ENCODE results near the gene TRMT112. TPM values are rescaled to one million over a fixed set of nuclear protein-coding genes. Genes with fewer than 3 reads are reported as not detected.

TRMT112 gene
- polyA plus RNA-seq, 4 donors, result 99.3 to 188 (median 172) TPM

DNA sequence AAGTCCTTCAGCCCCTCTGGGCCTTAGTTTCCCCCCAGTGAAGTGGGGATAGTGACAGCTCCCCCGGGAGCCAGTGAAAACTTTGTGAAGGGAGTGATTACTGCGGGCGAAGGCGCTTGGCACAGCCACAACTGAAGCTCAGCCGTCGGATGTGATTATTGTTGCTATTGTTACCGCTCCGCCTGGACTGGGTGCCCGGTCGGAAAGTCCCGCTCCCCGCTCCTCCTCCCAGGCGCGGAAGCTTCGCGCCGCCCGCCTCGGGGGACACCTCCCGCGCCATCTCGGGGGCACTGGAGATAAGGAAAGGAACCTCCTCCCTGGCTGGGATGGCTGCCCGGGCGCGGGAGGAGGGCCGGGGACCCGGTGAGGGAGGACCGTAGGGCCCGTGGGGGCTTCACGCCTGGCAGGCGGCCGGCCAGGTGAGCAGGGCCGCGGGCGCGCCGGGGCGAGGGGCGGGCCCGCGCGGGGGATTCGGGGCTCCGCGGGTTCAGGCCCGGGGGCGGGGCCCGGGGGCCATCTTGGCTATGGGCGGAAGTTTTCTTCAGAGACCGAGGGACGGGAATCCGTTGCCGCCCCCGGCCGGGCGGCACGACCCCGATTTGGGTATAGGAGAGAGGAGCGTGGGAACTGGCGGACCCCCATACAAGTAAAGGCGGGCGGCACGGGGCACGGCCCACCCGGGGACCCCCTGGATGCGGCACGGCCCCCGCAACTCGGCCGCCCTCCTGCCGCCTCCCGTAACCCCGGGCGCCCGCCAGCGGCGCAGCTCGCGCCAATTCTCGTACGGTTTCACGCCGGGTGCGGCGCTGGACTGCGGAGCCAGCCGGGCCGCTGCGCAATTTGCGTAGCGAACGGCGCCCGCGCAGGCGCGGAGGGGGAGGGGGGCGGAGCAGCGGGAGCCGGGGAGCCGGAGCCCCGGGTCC, 32.1 kb downstream of the TRMT112 start, which contains the start of gene GPR137:
Gene GPR137 (plus strand): TSS at position 887 of the 923 bp plus-strand sequence. CDS start 677 bp downstream, outside the sequence.
- Histone ChIP-seq H3K4me1 (ENCODE audit: control insufficient read depth in 3 of 3, insufficient read depth in 2 of 3, low read depth in 1 of 3, low read length in 2 of 3) (peaks cover 0 to 19% (median 4%) of the 10 kb centered on the region in 3 donors), H3K27me3 (ENCODE audit: control insufficient read depth in 3 of 3, insufficient read depth in 3 of 3, low read length in 3 of 3) (peaks cover 0 to 4% (median 0%) of the 10 kb centered on the region in 3 donors), H3K4me3 (ENCODE audit: low read depth in 1 of 3, low read length in 3 of 3) (peak within 1 kb of the TSS; percentile 67 to 79 (median 71)), H3K9me3 (ENCODE audit: control insufficient read depth in 2 of 2, insufficient read depth in 1 of 2, low read depth in 1 of 2, low read length in 1 of 2) (no peaks in the 10 kb centered on the region), H3K36me3 (ENCODE audit: control insufficient read depth in 3 of 3, insufficient read depth in 2 of 3, low read depth in 1 of 3, low read length in 3 of 3) (peaks cover 0 to 43% (median 0%) of the 10 kb centered on the region in 3 donors), H3K27ac (ENCODE audit: low read depth in 1 of 3, low read length in 2 of 3) (peak within 1 kb of the TSS; percentile 95 to 98 (median 97))
- WGBS, 3 donors, result 0 to 1% (median 0%) methylated on average over 63 to 102 of the region's 102 CpGs
- no peak for FAIRE-seq
- DNase-seq, result peak; percentile 80 to 96

DNA sequence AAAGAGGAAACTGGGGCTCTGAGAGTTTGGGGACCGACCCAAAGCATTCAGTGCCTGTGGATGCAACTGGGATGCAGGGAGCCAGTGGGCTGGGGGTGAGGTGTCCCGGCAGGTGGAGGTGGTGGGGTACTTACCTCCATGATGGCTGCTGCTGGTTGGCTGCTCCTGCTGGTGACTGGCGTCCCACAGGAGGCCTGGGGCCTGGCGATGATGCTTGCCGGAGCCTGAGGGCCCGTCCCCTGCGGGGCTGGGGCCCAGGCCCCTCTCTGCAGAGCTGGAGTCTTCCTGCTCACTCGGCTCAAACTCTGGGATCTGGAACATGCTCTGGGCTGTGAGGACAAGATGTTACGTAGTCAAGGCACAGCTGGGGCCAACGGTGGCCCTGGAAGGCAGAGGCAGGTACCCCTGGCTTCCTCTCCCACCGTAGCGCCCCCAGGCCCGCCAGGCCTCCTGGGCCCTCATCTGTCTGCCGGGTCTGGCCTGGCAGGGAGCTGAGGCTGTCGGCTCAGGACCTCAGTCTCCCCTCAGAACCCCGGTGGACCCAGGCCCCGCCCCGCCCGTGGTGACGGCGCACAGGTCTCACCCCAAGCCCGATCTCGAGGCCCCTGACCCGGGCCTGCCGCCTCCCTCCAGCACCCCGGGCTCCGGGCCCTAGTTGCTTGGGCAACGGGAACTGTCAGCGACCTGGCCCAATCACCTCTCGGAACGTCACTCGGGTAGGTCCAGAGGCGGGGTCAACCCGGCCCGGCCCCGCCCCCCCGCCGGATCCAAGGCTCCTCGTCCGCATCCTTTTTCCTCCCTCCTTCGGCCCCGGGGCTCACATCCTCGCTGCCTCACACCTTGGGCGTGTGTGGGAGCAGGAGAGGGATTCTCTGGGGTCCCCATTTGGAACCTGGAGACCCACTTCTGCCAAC, 33.1 kb downstream of the TRMT112 start, which contains the start of gene BAD:
Gene BAD (minus strand): TSS at position 618 of the 914 bp plus-strand sequence. CDS start 297 bp downstream, at position 321.
- FAIRE-seq, result no peak

DNA sequence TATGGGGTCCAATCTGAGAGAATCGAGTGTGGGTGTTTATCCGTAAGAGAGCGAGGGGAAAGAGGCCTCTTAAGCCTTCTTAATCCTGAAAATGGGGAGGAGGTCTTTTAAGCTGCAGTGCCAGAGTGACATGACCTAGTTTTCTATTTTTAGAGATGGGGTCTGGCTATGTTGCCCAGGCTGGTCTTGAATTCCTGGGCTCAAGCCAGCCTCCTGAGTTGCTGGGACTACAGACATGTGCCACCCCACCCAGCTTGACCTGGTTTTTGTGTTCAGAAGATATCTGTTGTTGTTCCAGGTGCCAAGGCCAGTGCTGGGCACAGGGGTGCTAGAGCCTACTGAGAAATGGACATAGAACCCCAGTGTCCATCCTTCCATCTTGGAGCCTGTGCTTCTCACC, 34.3 kb downstream of the TRMT112 start:
- Histone ChIP-seq H3K4me1 (ENCODE audit: control insufficient read depth in 3 of 3, insufficient read depth in 2 of 3, low read depth in 1 of 3, low read length in 2 of 3) (peaks cover 0 to 19% (median 4%) of the 10 kb centered on the region in 3 donors), H3K27me3 (ENCODE audit: control insufficient read depth in 3 of 3, insufficient read depth in 3 of 3, low read length in 3 of 3) (no peaks in the 10 kb centered on the region), H3K27ac (ENCODE audit: low read depth in 1 of 3, low read length in 2 of 3) (no peak overlapping the region), H3K9me3 (ENCODE audit: control insufficient read depth in 2 of 2, insufficient read depth in 1 of 2, low read depth in 1 of 2, low read length in 1 of 2) (no peaks in the 10 kb centered on the region), H3K36me3 (ENCODE audit: control insufficient read depth in 3 of 3, insufficient read depth in 2 of 3, low read depth in 1 of 3, low read length in 3 of 3) (peaks cover 4 to 50% (median 5%) of the 10 kb centered on the region in 3 donors), H3K4me3 (ENCODE audit: low read depth in 1 of 3, low read length in 3 of 3) (no peak overlapping the region)
- FAIRE-seq, result no peak
- DNase-seq, result no peak
- WGBS, 3 donors, result 90 to 96% (median 91%) methylated on average over 3 of the region's 3 CpGs

More for the DNA sequence above, 33.1 kb downstream of the TRMT112 start, which contains the start of gene BAD:
- peak within 1 kb of the TSS; percentile 71 to 79 (median 78) for H3K4me3 ChIP-seq (ENCODE audit: low read depth in 1 of 3, low read length in 3 of 3)
- peaks cover 0 to 19% (median 4%) of the 10 kb centered on the region in 3 donors for H3K4me1 ChIP-seq (ENCODE audit: control insufficient read depth in 3 of 3, insufficient read depth in 2 of 3, low read depth in 1 of 3, low read length in 2 of 3)
- H3K36me3 ChIP-seq (ENCODE audit: control insufficient read depth in 3 of 3, insufficient read depth in 2 of 3, low read depth in 1 of 3, low read length in 3 of 3), result peaks cover 0 to 42% (median 0%) of the 10 kb centered on the region in 3 donors
- H3K27ac ChIP-seq (ENCODE audit: low read depth in 1 of 3, low read length in 2 of 3), result peak within 1 kb of the TSS; percentile 95 to 98 (median 97)
- H3K27me3 ChIP-seq (ENCODE audit: control insufficient read depth in 3 of 3, insufficient read depth in 3 of 3, low read length in 3 of 3), result no peaks in the 10 kb centered on the region
- H3K9me3 ChIP-seq (ENCODE audit: control insufficient read depth in 2 of 2, insufficient read depth in 1 of 2, low read depth in 1 of 2, low read length in 1 of 2), result no peaks in the 10 kb centered on the region
- 3% methylated on average over 37 to 44 of the region's 44 CpGs for WGBS, 3 donors
- DNase-seq, result peak; percentile 97

DNA sequence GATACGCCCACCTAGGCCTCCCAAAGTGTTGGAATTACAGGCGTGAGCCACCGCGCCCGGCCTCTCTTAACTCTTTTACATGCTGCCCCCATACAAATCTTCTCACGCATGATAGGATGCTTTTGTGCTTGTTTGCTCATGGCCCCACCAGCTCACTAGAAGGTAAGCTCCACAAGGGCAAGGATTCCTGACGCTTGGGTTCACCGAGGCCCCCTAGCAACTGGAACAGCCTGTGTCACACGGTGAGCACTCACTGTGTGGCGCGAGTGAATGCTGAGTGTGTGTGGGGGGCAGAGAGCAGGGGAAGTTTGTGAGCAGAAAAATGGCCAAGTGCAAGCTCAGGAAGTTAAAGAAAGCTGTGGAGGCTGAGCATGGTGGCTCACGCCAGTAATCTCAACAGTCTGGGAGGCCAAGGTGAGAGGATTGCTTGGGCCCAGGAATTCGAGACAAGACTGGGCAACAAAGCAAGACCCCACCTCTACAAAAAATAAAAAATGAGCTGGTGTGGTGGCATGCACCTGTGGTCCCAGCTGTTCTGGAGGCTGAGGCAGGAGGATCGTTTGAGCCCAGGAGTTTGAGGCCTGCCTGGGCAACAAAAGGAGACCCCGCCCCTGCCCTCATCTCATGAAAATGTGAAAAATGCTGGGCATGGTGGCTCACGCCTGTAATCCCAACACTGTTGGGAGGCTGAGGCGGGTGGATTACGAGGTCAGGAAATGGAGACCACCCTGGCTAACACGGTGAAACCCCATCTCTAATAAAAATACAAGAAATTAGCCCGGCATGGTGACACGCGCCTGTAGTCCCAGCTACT, 35.2 kb downstream of the TRMT112 start:
- FAIRE-seq (no peak), DNase-seq (no peak)
- Histone ChIP-seq H3K4me3 (ENCODE audit: low read depth in 1 of 3, low read length in 3 of 3) (no peak overlapping the region), H3K27me3 (ENCODE audit: control insufficient read depth in 3 of 3, insufficient read depth in 3 of 3, low read length in 3 of 3) (no peaks in the 10 kb centered on the region), H3K9me3 (ENCODE audit: control insufficient read depth in 2 of 2, insufficient read depth in 1 of 2, low read depth in 1 of 2, low read length in 1 of 2) (no peaks in the 10 kb centered on the region), H3K27ac (ENCODE audit: low read depth in 1 of 3, low read length in 2 of 3) (no peak overlapping the region), H3K36me3 (ENCODE audit: control insufficient read depth in 3 of 3, insufficient read depth in 2 of 3, low read depth in 1 of 3, low read length in 3 of 3) (peaks cover 4 to 52% (median 5%) of the 10 kb centered on the region in 3 donors), H3K4me1 (ENCODE audit: control insufficient read depth in 3 of 3, insufficient read depth in 2 of 3, low read depth in 1 of 3, low read length in 2 of 3) (peaks cover 0 to 19% (median 4%) of the 10 kb centered on the region in 3 donors)
- 94 to 96% (median 95%) methylated on average over 22 of the region's 22 CpGs for WGBS, 3 donors

DNA sequence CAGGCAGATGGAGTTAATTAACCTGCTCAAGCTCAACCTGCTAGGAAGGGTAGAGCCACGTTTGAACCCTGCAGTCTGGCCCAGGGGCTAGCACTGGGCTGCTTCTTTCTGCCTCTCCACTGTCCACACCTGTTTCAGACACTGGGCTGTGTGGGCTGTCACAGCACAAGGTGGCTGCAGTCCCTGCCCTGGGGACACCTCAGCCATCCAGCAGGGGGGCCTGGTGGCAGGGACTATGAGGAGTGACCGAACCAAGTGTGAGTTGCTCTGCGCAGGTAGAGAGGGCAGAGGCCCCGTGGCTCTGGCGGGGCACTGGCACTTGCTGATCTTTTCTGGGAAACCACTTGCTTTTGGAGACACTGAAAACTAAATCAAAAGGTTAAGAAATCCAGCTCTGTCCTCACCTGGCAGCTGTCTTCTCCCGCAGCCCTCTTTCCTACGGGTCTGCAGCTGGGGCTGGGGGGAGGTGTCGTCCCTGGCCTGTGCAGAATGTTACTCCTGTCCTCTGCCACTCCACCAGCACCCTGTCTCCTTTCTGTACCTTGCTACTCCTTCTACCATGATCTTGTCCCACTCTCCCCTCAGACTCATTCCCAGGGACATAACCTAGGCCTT, 38.7 kb downstream of the TRMT112 start:
- Histone ChIP-seq H3K27ac (ENCODE audit: low read depth in 1 of 3, low read length in 2 of 3) (no peak overlapping the region), H3K4me1 (ENCODE audit: control insufficient read depth in 3 of 3, insufficient read depth in 2 of 3, low read depth in 1 of 3, low read length in 2 of 3) (peaks cover 0 to 7% (median 4%) of the 10 kb centered on the region in 3 donors), H3K4me3 (ENCODE audit: low read depth in 1 of 3, low read length in 3 of 3) (no peak overlapping the region), H3K27me3 (ENCODE audit: control insufficient read depth in 3 of 3, insufficient read depth in 3 of 3, low read length in 3 of 3) (no peaks in the 10 kb centered on the region), H3K9me3 (ENCODE audit: control insufficient read depth in 2 of 2, insufficient read depth in 1 of 2, low read depth in 1 of 2, low read length in 1 of 2) (no peaks in the 10 kb centered on the region), H3K36me3 (ENCODE audit: control insufficient read depth in 3 of 3, insufficient read depth in 2 of 3, low read depth in 1 of 3, low read length in 3 of 3) (peaks cover 7 to 75% (median 10%) of the 10 kb centered on the region in 3 donors)
- DNase-seq (no peak), FAIRE-seq (no peak)
- WGBS, 3 donors, result 86 to 90% (median 89%) methylated on average over 8 of the region's 8 CpGs

DNA sequence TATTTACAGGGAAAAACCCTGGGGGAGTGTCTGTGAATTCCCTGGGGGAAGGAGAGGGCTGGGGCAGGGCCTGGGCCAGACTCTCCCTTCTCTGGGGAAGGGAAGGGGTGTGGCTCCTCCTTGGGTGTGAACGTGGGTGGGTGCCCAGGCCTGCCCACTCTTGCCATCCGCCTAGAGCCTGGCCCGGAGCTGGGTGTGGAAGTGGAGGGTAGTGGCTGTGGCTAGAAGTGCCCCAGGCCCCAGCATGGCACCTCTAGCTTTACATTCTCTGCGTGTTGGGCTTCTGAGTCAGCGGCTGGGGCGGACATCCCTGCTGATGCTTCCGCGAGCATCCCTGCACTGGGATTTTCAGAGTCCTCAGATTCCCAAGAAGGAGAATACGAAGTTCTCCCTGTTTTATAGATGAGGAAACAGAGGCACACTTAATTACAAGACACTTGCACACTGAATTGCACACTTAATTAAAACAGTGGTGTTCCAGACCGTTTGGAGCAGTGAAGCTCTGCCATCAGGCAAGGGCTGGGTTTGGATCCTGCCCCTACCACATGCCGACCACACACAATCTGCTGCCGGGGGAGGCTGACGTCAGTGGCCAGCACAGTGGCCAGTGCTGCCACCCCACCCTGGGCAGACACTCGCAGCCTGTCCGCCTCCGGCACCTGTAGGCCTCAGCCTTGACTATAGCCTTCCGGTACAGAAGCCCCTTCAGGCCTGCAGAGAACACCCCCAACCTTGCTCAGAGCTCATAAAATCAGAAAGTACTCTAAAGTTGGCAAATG, 40.5 kb downstream of the TRMT112 start:
- FAIRE-seq, result no peak
- Histone ChIP-seq H3K4me1 (ENCODE audit: control insufficient read depth in 3 of 3, insufficient read depth in 2 of 3, low read depth in 1 of 3, low read length in 2 of 3) (peaks cover 0 to 19% (median under 1%) of the 10 kb centered on the region in 3 donors), H3K36me3 (ENCODE audit: control insufficient read depth in 3 of 3, insufficient read depth in 2 of 3, low read depth in 1 of 3, low read length in 3 of 3) (peaks cover 7 to 69% (median 10%) of the 10 kb centered on the region in 3 donors), H3K9me3 (ENCODE audit: control insufficient read depth in 2 of 2, insufficient read depth in 1 of 2, low read depth in 1 of 2, low read length in 1 of 2) (no peaks in the 10 kb centered on the region), H3K4me3 (ENCODE audit: low read depth in 1 of 3, low read length in 3 of 3) (no peak overlapping the region), H3K27me3 (ENCODE audit: control insufficient read depth in 3 of 3, insufficient read depth in 3 of 3, low read length in 3 of 3) (no peaks in the 10 kb centered on the region), H3K27ac (ENCODE audit: low read depth in 1 of 3, low read length in 2 of 3) (no peak overlapping the region)
- 81 to 87% (median 84%) methylated on average over 15 to 17 of the region's 17 CpGs for WGBS, 3 donors
- DNase-seq, result peak in 1 of 2 donors; percentile 46

DNA sequence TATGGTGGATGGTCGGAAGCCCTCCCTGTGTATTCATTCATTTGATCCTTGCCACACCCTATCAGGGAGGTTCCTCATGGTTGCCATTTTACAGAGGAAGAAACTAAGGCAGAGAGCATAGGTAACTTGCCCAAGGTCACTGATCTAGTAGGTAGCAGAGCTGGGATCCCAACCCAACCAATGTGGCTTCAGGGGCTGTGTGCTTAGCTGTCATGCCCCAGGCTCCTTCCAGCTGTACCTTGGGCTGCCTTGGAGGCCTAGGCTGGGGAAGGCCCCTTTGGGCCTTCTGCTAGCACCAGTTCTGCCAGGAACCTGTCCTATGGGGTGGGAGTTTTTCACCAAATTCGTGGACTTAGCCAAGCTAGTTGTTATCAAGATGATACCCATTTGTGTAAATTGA, 41.5 kb downstream of the TRMT112 start:
- Histone ChIP-seq H3K9me3 (ENCODE audit: control insufficient read depth in 2 of 2, insufficient read depth in 1 of 2, low read depth in 1 of 2, low read length in 1 of 2) (no peaks in the 10 kb centered on the region), H3K4me3 (ENCODE audit: low read depth in 1 of 3, low read length in 3 of 3) (no peak overlapping the region), H3K4me1 (ENCODE audit: control insufficient read depth in 3 of 3, insufficient read depth in 2 of 3, low read depth in 1 of 3, low read length in 2 of 3) (peaks cover 0 to 23% (median 2%) of the 10 kb centered on the region in 3 donors), H3K36me3 (ENCODE audit: control insufficient read depth in 3 of 3, insufficient read depth in 2 of 3, low read depth in 1 of 3, low read length in 3 of 3) (peaks cover 7 to 61% (median 10%) of the 10 kb centered on the region in 3 donors), H3K27ac (ENCODE audit: low read depth in 1 of 3, low read length in 2 of 3) (no peak overlapping the region), H3K27me3 (ENCODE audit: control insufficient read depth in 3 of 3, insufficient read depth in 3 of 3, low read length in 3 of 3) (no peaks in the 10 kb centered on the region)
- WGBS, 3 donors, result 82 to 93% (median 85%) methylated on average over 2 of the region's 2 CpGs
- DNase-seq, result no peak
- no peak for FAIRE-seq
